Stromal cell of bone marrow (primary cell): ENCODE measurements around the gene INSIG1.

ENCODE experiments used
- DNase-seq: peaks from one replicate; pipeline ENCODE4 v3.0.0-alpha.2; 2012; ENCODE audit warnings: low read depth

INSIG1 gene

GRCh38 chr7:155327590-155328320 lies 30.1 kb downstream of the INSIG1 start:
- DNase-seq, result no peak

DNA sequence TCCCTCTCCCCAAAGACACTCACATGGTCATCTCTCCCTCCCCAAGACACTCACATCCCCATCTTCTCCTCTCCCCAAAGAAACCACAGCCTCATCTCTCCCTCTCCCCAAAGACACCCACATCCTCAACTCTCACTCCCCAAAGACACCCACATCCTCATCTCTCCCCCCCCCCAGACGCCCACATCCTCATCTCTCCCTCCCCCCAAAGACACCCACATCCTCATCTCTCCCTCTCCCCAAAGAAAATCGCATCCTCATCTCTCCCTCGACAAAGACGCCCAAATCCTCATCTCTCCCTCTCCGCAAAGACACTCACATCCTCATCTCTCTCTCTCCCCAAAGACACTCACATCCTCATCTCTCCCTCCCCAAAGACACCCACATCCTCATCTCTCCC lies 31.5 kb downstream of the INSIG1 start:
- no peak for DNase-seq

DNA sequence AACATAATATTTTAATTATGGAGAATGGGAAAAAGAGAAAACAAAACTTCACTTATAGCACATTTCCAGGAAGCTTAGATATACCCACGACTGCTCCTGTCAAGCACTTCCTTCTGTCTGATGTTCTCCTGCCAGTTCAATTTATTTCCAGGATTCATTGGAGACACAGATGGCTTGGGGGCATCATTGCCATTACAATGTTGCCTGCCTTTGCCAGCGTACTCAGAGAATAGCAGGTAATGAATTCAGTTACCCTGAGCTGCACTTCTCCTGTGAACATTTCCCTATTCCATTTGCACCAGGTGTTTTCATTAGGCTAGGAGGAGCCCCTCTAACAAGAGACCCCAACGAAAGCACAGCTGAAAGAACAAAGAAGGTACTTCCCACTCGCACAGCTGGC lies 33.7 kb downstream of the INSIG1 start:
- no peak for DNase-seq

- no peak for DNase-seq
These were observed 35.9 kb downstream of the INSIG1 start for GRCh38 chr7:155333346-155334234.

GRCh38 chr7:155336812-155337602 lies 39.3 kb downstream of the INSIG1 start:
- DNase-seq, result no peak

DNA sequence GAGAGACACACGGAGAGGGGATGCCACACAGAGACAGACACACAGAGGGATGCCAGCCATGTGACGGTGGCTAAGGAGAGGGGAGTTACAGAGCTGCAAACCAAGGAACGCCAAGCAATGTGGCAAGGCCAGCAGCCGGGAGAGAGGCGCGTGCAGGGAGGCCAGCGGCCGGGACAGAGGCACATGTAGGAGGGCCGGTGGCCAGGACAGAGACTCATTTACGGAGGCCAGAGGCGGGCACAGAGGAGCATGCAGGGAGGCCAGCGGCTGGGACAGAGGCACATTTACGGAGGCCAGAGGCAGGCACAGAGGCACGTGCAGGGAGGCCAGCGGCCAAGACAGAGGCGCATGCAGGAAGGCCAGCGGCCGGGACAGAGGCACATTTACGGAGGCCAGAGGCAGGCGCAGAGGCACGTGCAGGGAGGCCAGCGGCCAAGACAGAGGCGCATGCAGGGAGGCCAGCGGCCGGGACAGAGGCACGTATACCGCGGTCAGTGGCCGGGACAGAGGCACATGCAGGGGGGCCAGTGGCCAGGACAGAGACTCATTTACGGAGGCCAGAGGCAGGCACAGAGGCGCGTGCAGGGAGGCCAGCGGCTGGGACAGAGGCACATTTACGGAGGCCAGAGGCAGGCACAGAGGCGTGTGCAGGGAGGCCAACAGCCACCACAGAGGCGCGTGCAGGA lies 40.4 kb downstream of the INSIG1 start:
- DNase-seq, result no peak

DNA sequence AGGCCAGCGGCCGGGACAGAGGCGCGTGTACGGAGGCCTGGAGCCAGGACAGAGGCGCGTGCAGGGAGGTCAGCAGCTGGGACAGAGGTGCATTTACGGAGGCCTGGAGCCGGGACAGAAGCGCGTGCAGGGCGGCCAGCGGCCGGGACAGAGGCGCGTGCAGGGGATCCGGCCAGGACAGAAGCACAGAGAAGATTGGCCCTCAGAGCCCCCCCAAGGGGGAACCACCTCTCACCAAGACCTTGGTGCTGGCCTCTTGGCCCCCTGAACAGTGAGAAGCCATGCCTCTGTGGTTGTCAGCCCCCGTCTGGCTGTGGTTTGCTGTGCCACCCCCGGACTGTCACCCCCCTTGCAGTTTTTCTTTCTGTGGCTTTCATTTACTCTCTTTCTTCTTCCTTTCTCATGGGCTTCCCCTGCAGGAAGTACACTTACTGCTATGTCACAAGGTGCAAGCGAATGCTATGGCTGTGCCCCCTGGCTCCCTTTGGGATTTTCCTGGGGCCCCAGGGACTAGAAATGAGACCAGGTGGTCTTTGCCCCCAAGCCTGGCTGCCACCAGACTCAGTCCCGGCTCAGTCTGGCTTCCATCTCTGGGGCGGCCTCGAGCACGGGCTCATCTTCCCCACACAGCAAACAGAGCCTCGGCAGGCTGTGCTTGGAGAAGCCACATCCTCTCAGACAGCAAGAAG lies 41.1 kb downstream of the INSIG1 start:
- no peak for DNase-seq

DNA sequence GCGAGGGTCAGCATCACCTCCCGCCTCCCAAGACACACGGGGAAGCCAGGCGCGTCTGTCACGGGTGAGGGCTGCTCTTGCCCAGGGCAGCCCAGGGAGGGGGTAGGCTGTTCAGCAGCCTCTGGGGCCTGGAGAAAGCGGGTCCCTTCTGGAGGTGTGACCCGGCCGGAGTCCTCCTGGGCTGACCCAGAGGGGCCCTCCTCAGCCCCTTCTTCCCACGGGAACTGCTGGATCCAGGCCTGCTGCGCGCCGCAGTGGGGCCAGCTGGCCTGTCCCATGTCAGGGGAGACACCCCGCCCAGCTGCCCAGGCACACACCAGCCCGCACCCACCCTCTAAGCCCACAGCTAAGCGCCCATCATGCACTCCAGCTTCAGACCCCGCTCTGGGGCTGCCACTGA lies 41.8 kb downstream of the INSIG1 start:
- no peak for DNase-seq

DNA sequence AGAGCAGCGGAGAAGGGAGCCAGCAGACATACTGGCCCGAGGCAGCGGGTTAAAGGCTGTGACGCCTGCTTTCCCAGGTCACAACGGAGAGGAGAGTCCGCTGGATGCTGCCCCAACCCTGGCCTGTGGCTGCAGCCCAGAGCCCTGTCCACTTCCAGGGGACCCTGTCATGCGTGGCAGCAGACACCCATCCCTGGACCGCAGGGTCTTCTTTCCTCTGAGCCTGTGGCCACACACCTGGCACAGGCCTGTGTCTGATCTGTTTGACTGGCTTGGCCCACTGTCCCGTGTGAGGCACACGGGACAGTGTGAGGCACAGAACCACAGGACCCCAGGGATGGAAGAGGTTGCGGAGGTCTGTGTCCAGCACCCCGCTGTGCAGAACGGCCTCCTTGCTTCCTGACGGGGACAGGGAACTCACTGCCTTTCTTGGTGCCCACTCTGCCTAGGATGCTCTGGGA lies 42.4 kb downstream of the INSIG1 start:
- DNase-seq, result no peak

DNA sequence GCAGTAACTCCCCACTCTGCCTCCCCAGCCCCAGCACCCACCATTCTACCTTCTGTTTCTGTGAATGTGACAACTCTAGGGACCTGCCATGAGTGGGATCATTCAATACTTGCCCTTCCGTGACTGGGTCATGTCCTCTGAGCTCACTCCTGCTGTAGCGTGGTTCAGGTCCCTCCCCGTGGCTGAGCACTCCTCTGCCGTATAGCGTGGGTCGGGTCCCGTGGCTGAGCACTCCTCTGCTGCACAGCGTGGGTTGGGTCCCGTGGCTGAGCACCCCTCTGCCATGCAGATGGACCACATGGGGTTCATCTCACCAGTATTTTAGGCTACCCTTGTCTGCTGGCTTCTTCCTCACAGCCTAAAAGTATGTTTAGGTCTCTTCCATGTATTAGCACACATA lies 43.0 kb downstream of the INSIG1 start:
- no peak for DNase-seq

DNA sequence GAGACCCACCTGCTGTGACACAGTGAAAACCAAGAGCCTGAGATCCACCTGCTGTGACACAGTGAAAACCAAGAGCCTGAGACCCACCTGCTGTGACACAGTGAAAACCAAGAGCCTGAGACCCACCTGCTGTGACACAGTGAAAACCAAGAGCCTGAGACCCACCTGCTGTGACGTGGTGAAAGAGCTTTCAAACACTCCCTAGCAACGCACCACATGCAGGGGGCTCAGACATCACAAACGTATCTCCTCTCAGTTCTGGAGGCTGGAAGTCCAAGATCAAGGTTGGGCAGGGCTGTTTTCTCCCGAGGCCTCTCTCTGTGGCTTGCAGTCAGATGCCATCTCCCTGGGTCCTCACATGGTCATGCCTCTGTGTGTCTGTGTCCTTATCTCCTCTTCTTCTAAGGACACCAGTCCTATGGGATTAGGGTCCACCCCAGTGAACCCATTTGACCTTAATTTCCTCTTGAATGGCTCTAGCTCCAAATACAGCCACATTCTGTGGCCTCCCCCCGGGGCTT lies 43.8 kb downstream of the INSIG1 start:
- DNase-seq, result no peak

DNA sequence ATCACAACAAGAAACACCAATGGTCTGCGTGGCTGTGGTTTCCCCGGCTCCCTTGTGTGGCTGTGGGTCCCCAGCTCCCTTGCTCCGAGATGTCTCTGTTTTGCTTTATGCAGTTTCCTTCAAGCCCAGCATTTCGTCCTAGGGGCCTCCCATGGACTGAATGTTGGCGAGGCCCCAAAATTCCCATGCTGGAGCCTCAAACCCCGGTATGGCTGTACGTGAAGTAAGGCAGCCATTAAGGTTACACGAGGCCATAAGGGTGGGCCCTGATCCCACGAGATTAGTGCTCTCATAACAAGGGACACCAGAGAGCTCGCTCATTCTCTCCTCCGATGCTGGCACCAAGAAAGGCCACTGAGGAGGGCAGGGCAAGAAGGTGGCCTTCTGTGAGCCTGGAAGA lies 44.6 kb downstream of the INSIG1 start:
- no peak for DNase-seq

- DNase-seq, result no peak
These were observed 45.5 kb downstream of the INSIG1 start for GRCh38 chr7:155343150-155343549.

- no peak for DNase-seq
These were observed 46.0 kb downstream of the INSIG1 start for GRCh38 chr7:155343661-155344121.

- DNase-seq, result no peak
These were observed 46.6 kb downstream of the INSIG1 start for GRCh38 chr7:155344270-155344617.

- peak; percentile 36 for DNase-seq
These were observed 47.1 kb downstream of the INSIG1 start for GRCh38 chr7:155344618-155345433.

GRCh38 chr7:155345490-155345889 lies 47.8 kb downstream of the INSIG1 start:
- no peak for DNase-seq

- no peak for DNase-seq
These were observed 48.6 kb downstream of the INSIG1 start for GRCh38 chr7:155346285-155346684.

GRCh38 chr7:155348806-155349205 lies 51.1 kb downstream of the INSIG1 start:
- DNase-seq, result no peak
